ENCODE measurements around the gene KLRB1.
"Not testable (repeated sequence)": the region's sequence is repeated elsewhere in the genome, so short reads cannot be mapped to it uniquely, and the experiment has no call there.

KLRB1 gene

DNA sequence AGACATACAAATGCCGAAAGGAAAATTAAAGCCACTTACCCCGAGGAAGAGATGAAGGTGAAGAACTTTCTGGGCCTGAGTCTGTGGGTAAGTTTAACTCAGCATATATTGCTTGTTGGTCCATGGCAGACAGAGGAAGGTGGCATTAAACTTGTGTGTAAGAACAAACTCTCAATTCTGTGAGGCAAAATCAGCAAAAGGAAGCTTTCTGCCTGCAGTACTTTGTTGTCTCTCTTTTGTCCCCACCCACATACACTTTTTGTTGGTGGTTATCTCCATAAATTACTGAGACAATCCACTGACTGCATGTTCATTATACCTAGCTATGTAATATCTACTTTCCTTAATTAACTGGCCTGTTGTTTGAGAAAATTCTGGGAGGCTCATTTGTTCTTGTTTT is at the start of gene KLRB1:
Gene KLRB1 (minus strand): TSS at position 201 of the 400 bp plus-strand sequence. CDS start 77 bp downstream, at position 124.
- FAIRE-seq = no peak

DNA sequence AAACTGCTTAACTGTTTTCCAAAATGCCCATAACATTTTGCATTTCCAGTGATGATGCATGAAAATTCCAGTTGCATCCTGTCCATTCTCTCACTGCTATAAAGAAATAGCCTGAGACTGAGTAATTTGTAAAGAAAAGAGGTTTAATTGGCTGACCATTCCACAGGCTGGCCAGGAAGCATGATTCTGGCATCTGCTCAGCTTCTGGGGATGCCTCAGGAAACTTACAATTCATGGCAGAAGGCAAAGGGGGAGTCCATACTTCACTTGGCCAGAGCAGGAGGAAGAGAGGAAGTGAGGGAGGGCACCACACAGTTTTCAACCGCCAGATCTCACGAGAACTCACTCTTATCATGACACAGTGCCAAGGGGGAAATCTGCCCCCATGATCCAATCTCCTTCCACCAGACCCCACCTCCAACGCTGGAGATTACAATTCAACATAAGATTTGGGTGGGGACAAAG is 43.6 kb upstream of the KLRB1 start:
- FAIRE-seq = no peak

DNA sequence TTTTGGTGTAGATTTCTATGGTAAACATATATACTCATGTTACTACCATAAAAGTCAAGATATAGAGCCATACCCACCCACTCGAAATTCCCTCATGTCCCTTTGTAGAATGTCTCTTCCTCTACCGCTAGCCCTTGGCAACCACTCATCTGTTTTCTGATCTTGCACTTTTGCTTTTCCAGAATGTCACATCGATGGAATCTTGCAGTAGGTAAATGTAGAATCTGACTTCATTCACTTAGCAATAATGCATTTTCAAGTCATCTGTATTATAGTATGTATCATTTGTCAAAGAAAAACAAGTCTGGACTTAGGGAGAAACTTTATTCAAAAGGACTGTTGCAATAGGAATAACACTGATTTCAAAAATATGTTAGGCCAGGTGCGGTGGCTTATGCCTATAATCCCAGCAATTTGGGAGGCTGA is 42.4 kb upstream of the KLRB1 start:
- no peak for FAIRE-seq

DNA sequence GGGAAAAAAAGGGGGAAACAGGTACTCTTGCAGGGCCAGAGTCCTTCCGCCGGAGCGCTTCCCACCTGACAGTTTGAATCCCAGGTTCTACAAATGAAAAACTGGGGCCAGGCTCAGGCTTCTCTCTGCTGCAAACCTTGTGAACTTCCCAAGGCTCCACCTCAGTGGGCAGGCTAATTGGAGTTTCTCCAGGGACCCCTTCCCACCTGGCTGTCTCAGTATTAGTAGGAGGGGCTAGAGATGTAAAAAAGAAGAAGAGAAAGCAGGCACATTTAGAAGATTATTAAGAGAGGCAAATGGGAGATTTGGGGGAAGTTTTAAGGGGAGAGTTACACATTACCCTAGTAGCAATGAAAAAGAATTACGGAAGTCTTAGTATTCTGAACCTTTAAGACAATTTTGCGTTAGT is 41.8 kb upstream of the KLRB1 start:
- FAIRE-seq = no peak

DNA sequence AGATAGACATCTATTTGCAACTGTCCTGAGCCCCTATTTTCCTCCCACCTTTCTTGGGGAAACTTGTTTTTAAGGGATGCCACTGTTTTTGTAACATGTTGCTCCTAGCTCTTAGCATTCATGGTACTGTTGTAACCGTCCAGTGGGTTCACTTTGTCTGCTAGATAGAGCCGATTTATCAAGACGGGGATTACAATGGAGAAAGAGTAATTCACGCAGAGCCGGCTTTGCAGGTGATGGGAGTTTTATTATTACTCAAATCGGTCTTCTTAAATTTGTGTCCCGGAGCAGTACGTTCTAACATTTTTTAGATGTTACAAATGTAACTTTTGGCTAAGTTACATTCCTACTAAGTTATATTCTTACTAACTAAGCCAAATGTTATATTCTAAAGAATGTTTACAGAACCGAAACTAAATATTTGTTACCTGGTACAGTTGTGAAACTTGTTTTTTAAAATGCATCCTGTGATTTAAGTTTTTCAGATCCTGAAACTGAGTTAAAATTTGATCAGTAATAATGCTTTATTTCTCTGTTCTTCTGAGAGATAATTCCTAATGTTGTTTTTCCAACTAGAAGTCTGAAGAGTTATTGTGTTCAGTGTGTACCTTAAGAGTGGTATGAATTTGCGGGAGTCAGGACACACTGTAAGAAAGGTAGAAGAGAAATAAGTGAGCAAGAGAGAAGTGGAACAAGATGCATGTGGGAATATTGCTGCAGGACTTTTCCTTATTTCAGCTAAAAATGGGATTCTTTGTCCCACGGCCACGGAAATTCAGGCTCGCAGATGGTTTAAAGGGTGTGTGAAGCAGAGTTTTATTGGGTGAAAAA is 41.2 kb upstream of the KLRB1 start:
- peak; percentile 8 for FAIRE-seq

DNA sequence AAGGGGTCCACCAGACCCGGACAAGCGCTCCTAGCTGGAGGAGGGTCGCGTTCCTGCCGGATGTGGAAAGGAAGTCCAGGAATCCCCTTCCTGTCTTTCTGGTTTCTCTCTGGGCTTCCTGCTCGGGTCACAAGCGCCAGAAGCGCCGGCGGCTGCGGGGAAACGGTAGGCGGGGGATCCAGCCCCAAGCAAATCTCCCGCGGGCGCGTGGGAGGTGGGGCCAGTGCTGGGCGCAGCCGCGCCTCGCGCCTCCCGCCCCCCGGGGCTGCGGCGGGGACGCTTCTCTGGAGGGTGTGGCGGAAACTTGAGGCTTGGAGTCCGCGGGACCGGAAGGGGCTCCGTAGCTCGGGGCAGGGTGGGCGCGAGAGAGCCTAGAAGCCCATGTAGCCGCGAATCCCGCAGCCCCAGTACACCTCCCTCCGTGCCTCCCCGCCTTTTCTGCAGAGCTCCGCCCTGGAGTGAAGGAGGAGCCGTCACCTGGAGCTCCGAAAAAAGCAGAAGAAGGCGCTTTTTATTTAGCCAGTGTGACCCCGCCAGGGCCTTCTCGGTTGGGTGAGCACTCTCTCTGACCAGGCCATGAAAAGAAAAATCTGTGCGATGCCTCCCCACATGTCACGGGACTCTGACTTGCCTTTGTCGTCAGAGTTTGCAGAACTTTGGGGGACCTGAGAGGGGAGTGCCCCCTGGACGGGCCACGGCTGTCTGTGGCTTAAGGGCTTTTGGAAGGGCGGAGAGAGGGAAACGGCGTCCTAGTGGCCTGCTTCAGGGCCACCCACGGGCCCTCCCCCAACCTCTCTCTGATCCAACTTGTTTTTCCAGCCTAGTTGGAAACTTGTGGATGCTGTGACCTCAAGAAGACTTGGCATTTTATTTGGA is 40.3 kb upstream of the KLRB1 start:
- FAIRE-seq = no peak

DNA sequence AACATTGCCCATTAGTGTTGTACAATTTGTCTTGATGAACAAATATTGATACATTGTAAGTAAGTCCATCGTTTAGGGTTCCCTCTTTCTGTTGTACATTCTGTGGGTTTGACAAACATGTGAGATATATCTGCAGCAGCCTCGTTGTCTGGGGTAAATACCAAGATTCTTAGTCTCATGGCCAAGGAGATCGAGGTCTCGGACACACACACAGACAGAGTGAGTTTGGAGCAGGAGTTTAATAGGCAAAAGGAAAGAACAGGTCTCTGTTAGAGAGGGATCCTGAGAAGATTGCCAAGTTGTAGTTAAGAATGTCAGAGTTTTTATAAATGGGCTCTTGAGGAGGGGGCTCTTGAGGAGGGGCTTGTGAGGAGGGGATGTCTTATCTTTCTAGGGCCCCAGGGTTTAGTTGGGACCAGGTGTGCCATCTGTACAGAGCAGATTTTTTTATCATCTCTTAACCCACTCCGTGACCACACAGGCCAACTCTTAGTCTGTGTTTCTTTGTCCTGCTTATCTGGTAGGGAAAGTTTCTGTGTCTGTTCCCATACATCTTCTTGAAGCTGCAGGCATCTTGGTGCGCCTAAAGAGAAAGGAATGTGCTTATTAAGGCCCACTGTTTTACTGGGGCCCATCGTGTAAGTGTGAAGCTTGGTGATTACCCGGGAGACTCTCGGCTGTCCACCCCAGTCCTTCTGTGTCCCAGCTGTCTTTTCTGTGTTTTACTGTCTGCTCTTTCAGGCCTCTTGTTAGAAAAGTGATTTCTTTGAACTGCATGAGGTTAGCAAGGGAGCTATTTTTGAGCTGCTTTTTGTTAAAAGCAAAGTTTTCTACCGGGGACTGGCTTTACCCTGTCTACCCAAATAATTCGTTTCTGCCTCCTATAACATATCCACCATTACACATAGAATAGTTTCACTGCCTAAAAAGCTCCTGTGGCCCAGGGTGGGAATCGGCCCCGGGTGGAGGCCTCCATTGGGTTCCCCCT is 39.4 kb upstream of the KLRB1 start:
- no peak for FAIRE-seq

DNA sequence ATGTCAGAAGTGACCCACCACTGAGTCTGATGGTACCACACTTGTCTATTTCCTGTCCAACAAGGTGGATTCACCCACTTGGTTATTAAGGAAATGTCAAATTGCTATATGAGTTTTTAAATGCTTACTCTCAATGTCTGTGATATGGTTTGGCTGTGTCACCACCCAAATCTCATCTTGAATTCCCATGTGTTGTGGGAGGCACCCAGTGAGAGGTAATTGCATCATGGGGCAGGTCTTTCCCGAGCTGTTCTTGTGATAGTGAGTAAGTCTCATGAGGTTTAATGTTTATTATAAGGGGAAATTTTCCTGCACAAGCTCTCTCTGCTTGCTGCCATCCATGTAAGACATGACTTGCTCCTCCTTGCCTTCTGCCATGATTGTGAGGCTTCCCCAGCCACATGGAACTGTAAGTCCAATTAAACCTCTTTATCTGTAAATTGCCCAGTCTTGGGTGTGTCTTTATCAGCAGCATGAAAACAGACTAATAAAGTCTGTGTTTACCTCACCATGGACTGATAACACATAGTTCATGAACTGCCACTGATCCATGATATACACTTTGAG is 37.4 kb upstream of the KLRB1 start:
- not testable (repeated sequence) for FAIRE-seq

DNA sequence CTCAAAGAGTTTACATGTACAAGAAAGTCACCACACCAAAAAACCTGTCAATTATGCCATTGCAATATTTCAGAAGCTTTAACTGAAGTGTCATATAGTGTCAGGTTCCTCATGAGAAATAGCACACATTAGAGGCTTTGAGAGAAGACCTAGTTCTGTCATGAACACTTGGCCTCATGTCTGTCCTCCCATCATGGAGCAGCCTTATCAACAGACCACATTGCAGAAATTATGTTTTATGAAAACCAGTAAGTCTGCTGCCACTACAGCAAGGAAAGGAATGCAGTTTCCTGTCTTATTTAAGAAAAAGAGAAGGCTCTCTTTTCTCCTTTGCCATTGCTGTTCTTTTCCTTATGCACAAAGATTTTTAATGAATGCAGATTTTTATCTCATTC is 35.5 kb upstream of the KLRB1 start:
- FAIRE-seq = no peak

DNA sequence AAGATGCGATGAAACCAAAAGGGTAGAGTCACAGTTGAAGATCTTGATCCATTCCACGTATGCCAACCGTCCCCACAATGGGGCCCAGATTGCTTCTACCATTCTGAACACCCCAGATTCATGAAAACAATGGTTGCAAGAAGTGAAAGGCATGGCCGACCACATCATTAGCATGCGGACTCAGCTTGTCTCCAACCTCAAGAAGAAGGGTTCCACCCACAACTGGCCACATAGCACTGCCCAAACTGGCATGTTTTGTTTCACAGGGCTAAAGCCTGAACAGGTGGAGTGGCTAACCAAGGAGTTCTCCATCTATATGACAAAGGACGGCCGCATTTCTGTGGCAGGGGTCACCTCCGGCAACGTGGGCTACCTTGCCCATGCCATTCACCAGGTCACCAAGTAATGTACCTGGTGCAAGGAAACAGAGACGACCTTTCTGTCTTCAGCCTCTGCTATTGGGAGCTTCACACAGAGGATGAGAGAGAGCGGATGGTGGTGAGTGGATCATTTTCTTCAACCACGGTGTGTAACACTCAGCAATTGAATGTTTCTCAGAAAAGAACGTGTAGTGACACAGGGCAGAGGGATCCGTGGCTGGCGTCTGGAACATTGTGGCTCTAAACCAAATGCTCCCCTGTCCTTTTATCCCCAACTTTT is 35.0 kb upstream of the KLRB1 start:
- no peak for FAIRE-seq

DNA sequence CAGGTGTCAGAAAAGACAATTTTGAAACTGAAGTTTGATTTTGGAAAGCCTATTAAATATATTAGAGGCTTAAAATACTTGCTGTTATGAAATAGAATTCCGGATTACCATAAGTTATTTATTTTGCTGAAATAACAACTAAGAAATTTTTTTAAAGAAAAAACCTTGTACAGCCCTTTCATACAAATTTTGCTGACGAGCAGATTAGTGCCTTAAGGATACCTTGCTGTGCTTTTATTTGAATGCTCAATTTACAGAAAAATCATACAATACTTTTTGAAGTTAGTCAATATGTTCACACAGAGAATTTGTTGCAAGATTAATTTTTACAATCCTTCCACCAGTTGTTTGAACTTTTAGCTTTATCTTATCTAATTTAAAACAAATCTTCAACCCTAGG is 32.3 kb upstream of the KLRB1 start:
- no peak for FAIRE-seq

DNA sequence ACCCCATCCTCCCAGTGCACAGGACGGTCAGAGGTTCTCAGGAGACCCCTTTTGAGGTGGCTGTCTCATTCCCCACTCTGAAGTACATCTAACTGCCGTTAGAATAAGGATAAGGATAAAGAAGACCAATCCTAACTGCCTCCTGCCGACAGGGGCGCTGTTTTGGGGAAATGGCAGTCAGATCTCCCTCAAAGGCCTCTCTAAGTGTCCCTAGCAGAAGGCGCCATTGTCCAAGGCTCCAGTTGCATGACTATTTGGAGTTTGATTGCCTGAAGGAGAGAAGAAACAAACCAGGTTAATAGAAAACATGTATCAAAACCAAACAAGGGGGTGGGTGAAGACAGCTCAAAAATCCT is 29.1 kb upstream of the KLRB1 start:
- FAIRE-seq = no peak

DNA sequence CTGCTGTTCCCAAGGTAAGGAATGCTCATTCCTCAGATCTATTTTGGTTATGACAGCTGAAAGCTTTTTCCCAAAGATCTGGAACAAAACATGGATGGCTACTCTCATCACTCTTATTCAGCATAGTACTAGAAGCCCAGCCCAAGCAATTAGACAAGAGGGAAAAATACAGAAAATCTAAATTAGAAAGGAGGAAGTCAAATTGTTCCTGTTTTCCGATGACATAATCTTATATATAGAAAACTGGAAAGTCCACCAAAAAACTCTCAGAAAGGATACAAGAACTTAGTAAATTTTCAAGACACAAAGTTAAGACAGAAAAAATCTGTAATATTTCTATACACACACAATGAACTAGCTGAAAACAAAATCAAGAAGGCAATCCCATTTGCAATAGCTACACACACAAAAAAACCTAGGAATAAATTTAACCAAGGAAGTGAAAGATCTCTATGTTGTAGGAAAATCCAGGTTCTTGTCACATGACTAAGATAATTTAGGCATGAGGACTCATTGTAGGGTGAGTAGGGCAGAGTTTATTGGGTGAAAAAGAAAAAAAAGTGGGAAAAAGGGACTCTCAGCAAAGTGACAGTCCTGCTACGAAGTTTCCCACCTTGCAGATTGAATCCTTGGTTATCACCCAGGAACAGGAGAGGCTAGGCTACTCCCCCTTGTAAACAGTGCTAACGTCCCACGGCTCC is 28.6 kb upstream of the KLRB1 start:
- no peak for FAIRE-seq

DNA sequence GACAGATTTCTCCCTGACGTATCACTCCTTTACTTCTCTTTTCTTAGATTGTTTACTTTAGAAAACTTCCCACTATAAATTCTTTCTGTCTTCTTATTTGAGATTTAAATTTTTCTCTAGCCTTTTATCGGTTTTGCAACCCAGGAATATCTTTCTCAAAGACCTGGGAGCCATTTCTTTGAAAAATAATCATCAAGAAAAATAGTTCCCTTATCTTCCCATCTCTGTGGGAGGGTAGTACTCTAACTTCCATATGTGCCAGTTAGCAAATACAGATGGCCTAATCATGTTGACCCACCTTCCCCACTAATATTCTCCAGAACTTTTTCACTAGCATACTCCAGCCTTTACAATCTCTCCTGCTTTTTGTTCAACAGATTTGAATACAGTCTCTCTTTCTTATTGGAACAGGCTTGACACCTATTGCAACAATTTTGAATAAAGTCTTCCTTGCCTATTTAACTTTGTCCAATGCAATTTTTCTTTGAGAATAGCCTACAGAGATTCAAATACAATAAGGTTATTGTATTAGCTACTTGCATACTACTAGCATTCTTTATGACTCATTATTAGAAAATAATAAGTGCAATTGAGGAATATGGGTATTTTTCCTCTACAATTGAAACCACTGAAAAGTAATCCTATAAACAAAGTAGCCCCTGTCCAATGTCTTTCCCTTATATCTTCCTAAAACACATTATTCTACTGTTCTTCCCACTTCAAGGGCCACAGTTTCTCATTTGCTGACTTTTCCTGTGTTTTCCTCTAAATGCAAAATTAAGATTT is 27.4 kb upstream of the KLRB1 start:
- FAIRE-seq = no peak

DNA sequence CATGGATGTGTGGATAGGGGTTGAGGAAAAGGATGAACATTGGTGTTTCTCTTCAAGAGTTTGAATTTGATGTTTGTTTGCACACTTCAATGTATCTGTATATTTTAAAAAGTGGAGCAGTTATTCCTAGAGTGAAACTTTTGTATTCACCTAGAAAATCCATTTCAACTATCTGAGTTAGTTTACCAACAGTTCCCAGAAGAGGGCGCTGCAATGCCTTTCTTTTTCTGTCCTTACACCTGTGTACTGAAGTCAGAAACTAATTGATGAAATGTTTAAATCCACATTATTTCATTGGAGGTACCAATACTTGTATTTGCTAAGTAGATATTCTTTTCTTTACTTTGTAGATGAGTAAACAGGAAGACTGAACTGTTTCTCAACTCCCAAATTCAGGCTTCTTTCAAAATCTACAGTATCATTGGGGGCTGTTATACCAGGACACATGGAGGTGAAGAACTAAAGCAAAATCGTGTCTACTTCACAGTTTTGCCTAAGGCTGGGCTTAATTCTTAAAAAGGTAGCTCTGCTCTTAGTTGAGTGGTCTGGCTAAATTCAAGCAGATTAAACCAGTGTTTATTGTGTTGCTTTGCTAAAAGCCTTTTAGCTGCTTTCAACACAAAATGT is 26.6 kb upstream of the KLRB1 start:
- peak; percentile 15 for FAIRE-seq

DNA sequence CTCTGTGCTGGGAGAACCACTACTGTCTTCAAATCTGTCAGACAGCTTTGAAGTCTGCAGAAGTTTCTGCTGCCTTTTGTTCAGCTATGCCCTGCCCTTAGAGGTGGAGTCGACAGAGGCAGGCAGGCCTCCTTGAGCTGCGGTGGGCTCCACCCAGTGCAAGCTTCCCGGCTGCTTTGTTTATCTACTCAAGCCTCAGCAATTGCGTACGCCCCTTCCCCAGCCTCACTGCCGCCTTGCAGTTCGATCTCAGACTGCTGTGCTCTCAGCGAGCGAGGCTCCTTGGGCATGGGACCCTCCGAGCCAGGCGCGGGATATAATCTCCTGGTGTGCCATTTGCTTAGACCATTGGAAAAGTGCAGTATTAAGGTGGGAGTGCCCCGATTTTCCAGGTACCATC is 25.1 kb upstream of the KLRB1 start:
- no peak for FAIRE-seq

DNA sequence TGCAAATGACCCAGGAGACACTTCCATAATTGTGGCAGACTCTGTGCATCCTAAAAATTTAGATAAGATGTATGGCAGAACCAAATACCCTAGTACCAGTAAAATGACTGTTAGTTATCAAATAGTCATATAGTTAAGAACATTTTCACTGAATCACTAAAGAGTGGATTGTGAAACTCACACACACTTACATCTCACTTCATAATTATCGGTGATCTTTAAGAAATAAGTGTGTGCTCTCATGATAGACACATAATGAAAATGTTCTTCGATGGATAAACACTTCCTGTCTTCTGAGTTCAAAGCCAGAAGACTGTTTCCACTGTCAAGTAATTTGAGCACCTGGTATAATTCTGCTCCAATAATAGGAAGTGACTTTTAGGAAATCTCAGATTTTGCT is 19.1 kb upstream of the KLRB1 start:
- FAIRE-seq = no peak

DNA sequence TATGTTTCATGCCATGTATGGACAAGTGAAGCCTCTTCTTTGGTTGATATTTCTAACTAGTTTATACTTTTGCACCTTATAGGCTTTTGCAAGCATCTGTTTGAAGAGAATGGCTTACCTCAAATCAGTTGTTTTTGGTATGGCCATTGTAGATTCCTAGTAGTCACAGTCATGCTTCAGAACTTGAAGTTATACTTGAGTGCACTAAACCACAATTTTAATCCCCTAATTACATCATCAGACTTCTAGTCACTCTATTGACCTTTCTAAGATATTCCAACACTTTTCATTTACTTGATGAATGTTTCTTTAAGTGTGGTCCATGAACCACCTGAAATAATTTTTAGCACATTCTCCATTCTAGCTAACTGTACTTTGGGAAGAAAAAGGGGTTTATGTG is 18.6 kb upstream of the KLRB1 start:
- no peak for FAIRE-seq

DNA sequence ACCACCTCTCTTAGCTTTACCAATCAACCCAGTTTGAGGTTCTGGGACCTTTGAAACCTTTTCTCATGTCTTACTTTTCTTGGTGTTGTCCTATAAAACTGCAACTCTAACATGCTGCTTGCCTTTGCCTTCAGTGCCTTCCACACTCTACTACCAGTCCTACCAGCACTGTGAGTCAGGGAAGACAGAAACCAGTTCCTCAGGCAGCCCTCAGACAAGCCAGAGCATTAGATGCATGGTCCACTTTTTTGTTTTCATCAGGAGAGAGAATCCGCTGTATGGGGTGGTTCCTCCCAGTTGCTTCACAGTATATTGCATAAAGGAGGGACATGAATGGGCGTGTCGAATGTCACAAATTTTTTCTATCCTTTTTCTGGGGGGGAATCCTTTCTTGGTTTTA is 17.3 kb upstream of the KLRB1 start:
- FAIRE-seq = no peak
